Endodermal cell (in vitro differentiated cells): ENCODE data around the gene TMOD4. TPM values are rescaled to one million over a fixed set of nuclear protein-coding genes. Genes with fewer than 3 reads are reported as not detected.
"Not testable (repeated sequence)": the region's sequence is repeated elsewhere in the genome, so short reads cannot be mapped to it uniquely, and the experiment has no call there.

Source experiments
- DNase-seq: peaks from one replicate; pipeline ENCODE4 v3.0.0-alpha.2; 2017
- H3K27ac ChIP-seq: 2 replicates; pipeline ENCODE4 v1.5.1; 2013; ENCODE audit warnings: mild to moderate bottlenecking, low read depth, low read length, moderate library complexity
- H3K27me3 ChIP-seq: 2 replicates; pipeline ENCODE4 v1.6.1; 2013; ENCODE audit warnings: mild to moderate bottlenecking, low read length, moderate library complexity; ENCODE audit not compliant: insufficient read depth, control insufficient read depth, poor library complexity, severe bottlenecking
- H3K36me3 ChIP-seq: 2 replicates; pipeline ENCODE4 v1.7.0; 2013; ENCODE audit warnings: mild to moderate bottlenecking, low read length, moderate library complexity; ENCODE audit not compliant: control insufficient read depth, insufficient read depth
- H3K4me1 ChIP-seq: one replicate; pipeline ENCODE4 v1.7.0; 2013; ENCODE audit warnings: low read length; ENCODE audit not compliant: control insufficient read depth, insufficient read depth
- H3K4me3 ChIP-seq: 2 replicates; pipeline ENCODE4 v1.5.1; 2013; ENCODE audit warnings: mild to moderate bottlenecking, low read length, moderate library complexity
- H3K9ac ChIP-seq: 2 replicates; pipeline ENCODE4 v1.6.1; 2013; ENCODE audit warnings: mild to moderate bottlenecking, low read length, moderate library complexity; ENCODE audit not compliant: poor library complexity, severe bottlenecking; ENCODE audit errors: extremely low read depth
- H3K9me3 ChIP-seq: 2 replicates; pipeline ENCODE4 v1.6.1; 2013; ENCODE audit warnings: mild to moderate bottlenecking, low read length, moderate library complexity; ENCODE audit not compliant: control insufficient read depth
- H3K27ac Mint-ChIP-seq: 2 replicates; pipeline ENCODE4 v1.8.0; 2020; ENCODE audit warnings: mixed read lengths
- H3K27me3 Mint-ChIP-seq: 2 replicates; pipeline ENCODE4 v1.8.0; 2021; ENCODE audit warnings: mild to moderate bottlenecking, mixed read lengths; ENCODE audit not compliant: insufficient read depth
- H3K36me3 Mint-ChIP-seq: 2 replicates; pipeline ENCODE4 v1.8.0; 2020; ENCODE audit warnings: low read depth, mixed read lengths
- H3K4me1 Mint-ChIP-seq: 2 replicates; pipeline ENCODE4 v1.8.0; 2020; ENCODE audit warnings: mixed read lengths
- H3K4me3 Mint-ChIP-seq: 2 replicates; pipeline ENCODE4 v1.8.0; 2020; ENCODE audit warnings: mild to moderate bottlenecking, moderate library complexity, mixed read lengths
- H3K9me3 Mint-ChIP-seq: 2 replicates; pipeline ENCODE4 v1.8.0; 2020; ENCODE audit warnings: mild to moderate bottlenecking, mixed read lengths
- CTCF ChIP-seq: fragments of 200-600 bp; sonication (generic); conservative IDR thresholded peaks from 2 replicates; pipeline ENCODE4 v1.5.0; 2021; ENCODE audit warnings: antibody characterized with exemption, mild to moderate bottlenecking
- WGBS, 2 experiments: methylation state at CpG; one replicate each; pipeline versions ENCODE4 v1.1.5 to v1.1.7; 2013; ENCODE audit warnings: missing lambda C conversion rate in 2 of 2, mixed read lengths in 1 of 2; ENCODE audit not compliant: insufficient coverage in 1 of 2, insufficient read length in 1 of 2; 5-methylcytosine and 5-hydroxymethylcytosine counted together
- total RNA-seq, 2 donors: library from RNA; stranded (reverse); fragmentation: NEBNext Ultra II Directional in 1 of 2; extraction: Animal tissue kit (Norgen Biotek cat#: 25700) in 1 of 2; gene quantifications; 2 replicates in 1 of 2; 3 replicates in 1 of 2; pipeline ENCODE4 v1.2.1, GENCODE V29; 2021

TMOD4 gene
- total RNA-seq, 2 donors from 2014 or later: 1.0 to 1.9 TPM

DNA sequence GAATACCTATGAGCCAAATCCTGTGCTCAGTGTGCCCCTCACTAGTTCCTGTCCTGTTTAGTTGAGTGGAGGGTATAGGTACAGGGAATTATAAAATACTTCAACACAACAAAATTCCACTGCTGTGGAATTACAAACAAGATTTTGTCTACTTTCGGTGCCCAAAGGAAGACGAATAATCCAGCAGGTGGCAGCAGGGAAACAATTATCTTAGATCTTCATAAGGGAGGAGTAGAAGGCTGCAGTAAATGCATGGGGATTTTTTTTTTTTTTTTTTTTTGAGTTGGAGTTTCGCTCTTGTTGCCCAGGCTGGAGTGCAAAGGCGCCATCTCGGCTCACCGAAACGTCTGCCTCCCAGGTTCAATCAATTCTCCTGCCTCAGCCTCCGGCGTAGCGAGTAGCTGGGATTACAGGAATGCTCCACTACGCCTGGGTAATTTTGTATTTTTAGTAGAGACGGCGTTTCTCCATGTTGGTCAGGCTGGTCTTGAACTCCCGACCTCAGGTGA lies 20.6 kb upstream of the TMOD4 start:
- H3K9ac ChIP-seq: no peak overlapping the region
- Mint-ChIP-seq H3K27me3 (peaks cover 3% of the 10 kb centered on the region), H3K4me3 (no peak overlapping the region), H3K4me1 (peaks cover 19% of the 10 kb centered on the region), H3K9me3 (no peaks in the 10 kb centered on the region), H3K27ac (peak overlapping the region; percentile 77), H3K36me3 (peaks cover 2% of the 10 kb centered on the region)
- TF ChIP-seq CTCF: peak; percentile 66
- WGBS, 2 experiments: 63 to 68% methylated on average over 8 to 14 of the region's 14 CpGs
- peaks cover 8% of the 10 kb centered on the region for H3K27me3 ChIP-seq
- no peaks in the 10 kb centered on the region for H3K4me1 ChIP-seq
- no peaks in the 10 kb centered on the region for H3K9me3 ChIP-seq
- H3K27ac ChIP-seq: no peak overlapping the region
- peak; percentile 69 for DNase-seq
- H3K36me3 ChIP-seq: peaks cover 4% of the 10 kb centered on the region
- no peak overlapping the region for H3K4me3 ChIP-seq

GRCh38 chr1:151194894-151195594 lies 19.3 kb upstream of the TMOD4 start:
- H3K36me3 Mint-ChIP-seq, H3K4me3 ChIP-seq, H3K4me1 ChIP-seq: not testable (repeated sequence)

DNA sequence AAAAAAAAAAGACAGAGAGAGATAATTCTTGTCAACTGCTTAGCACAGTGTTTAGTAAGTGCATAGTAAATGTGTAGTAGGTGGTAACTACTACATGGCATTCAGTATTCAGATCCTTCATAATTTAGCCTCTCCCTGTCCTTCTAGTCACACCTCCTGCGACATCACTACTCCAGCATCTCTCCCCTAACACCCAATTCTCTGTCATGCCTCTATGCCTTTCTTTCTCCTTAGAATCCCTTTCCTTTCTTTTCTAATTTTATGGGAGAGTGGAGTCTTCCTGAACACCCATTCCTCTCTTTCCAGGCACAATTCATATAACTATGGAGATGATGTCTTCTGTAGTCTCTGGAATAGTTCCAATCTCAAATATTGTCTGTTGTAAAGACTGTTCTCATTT lies 18.1 kb upstream of the TMOD4 start:
- H3K4me1 ChIP-seq: no peaks in the 10 kb centered on the region
- H3K36me3 ChIP-seq: no peaks in the 10 kb centered on the region
- H3K4me3 ChIP-seq: no peak overlapping the region
- Mint-ChIP-seq H3K36me3 (no peaks in the 10 kb centered on the region), H3K9me3 (no peaks in the 10 kb centered on the region), H3K4me1 (peaks cover 8% of the 10 kb centered on the region), H3K27ac (no peak overlapping the region), H3K4me3 (no peak overlapping the region), H3K27me3 (peaks cover 3% of the 10 kb centered on the region)
- H3K9ac ChIP-seq: no peak overlapping the region
- no peak for TF ChIP-seq CTCF
- DNase-seq: no peak
- H3K27ac ChIP-seq: no peak overlapping the region
- 50 to 89% methylated on average over 1 of the region's 1 CpG for WGBS, 2 experiments
- peaks cover 8% of the 10 kb centered on the region for H3K27me3 ChIP-seq
- no peaks in the 10 kb centered on the region for H3K9me3 ChIP-seq

More at GRCh38 chr1:151194894-151195594, 19.3 kb upstream of the TMOD4 start:
- not testable (repeated sequence) for DNase-seq, H3K36me3 ChIP-seq, H3K27ac ChIP-seq, H3K27me3 ChIP-seq, H3K9me3 ChIP-seq, H3K27ac Mint-ChIP-seq, H3K4me3 Mint-ChIP-seq, H3K27me3 Mint-ChIP-seq, H3K9ac ChIP-seq, H3K9me3 Mint-ChIP-seq
- WGBS, 2 experiments: 93 to 100% methylated on average over 2 to 15 of the region's 17 CpGs
- H3K4me1 Mint-ChIP-seq: peaks cover 15% of the 10 kb centered on the region
